ENCODE measurements around the gene CNTROB. TPM values are rescaled to one million over a fixed set of nuclear protein-coding genes. Genes with fewer than 3 reads are reported as not detected.

Gene CNTROB
- total RNA-seq, 1 experiment from 2014 or later: 27.5 TPM

- peak within 1 kb of the TSS; percentile 66 for H2AFZ ChIP-seq (ENCODE audit: low read length)
- peaks cover 11% of the 10 kb centered on the region for H3F3A ChIP-seq (ENCODE audit: low read length, unreplicated experiment)
- H3K79me2 ChIP-seq (ENCODE audit: low read length): peaks cover 39% of the 10 kb centered on the region
- no peak for TF ChIP-seq EZH2 (IDR thresholded peaks at IDR 0.05; ENCODE audit: low read length, unreplicated experiment)
- TF ChIP-seq EZH2phosphoT487 (IDR thresholded peaks at IDR 0.05; ENCODE audit: borderline replicate concordance, low read length): no peak
- TF ChIP-seq, protein P1, sequence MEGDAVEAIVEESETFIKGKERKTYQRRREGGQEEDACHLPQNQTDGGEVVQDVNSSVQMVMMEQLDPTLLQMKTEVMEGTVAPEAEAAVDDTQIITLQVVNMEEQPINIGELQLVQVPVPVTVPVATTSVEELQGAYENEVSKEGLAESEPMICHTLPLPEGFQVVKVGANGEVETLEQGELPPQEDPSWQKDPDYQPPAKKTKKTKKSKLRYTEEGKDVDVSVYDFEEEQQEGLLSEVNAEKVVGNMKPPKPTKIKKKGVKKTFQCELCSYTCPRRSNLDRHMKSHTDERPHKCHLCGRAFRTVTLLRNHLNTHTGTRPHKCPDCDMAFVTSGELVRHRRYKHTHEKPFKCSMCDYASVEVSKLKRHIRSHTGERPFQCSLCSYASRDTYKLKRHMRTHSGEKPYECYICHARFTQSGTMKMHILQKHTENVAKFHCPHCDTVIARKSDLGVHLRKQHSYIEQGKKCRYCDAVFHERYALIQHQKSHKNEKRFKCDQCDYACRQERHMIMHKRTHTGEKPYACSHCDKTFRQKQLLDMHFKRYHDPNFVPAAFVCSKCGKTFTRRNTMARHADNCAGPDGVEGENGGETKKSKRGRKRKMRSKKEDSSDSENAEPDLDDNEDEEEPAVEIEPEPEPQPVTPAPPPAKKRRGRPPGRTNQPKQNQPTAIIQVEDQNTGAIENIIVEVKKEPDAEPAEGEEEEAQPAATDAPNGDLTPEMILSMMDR (conservative IDR thresholded peaks at IDR 0.05; ENCODE audit: low read depth, low read length): no peak
- no peaks in the 10 kb centered on the region for H3K9me3 ChIP-seq (ENCODE audit: low read length)
- ChIA-PET POLR2A (ENCODE audit: unreplicated experiment) (no interaction called here), CTCF (no interaction called here)
- H4K20me1 ChIP-seq (ENCODE audit: low read length): no peaks in the 10 kb centered on the region
- H3K9ac ChIP-seq (ENCODE audit: low read length): peak within 1 kb of the TSS; percentile 87
- H3K27me3 ChIP-seq (ENCODE audit: low read length): no peaks in the 10 kb centered on the region
- peak within 1 kb of the TSS; percentile 95 for H3K4me2 ChIP-seq (ENCODE audit: low read length)
- peak within 1 kb of the TSS; percentile 94 for H3K4me3 ChIP-seq (ENCODE audit: low read length)
- peaks cover 28% of the 10 kb centered on the region for H3K4me1 ChIP-seq (ENCODE audit: insufficient read depth, low read length)
- peak within 1 kb of the TSS; percentile 96 for H3K27ac ChIP-seq (ENCODE audit: low read length)
- intact Hi-C loops (cut with micrococcal nuclease): no loop called here
- BruUV-seq (replicated peaks): no TSS peak
- no peaks in the 10 kb centered on the region for H3K9me2 ChIP-seq (replicated peaks; ENCODE audit: low read length)
- peaks cover 10% of the 10 kb centered on the region; the same call in 1 of the 2 replicates for H3K36me3 ChIP-seq (ENCODE audit: low read depth, low read length)
- DNase-seq: peak; percentile 71
- peak; percentile 33 for ATAC-seq
Observed at GRCh38 chr17:7888184-7888920, 43.7 kb upstream of the CNTROB start, which contains the start of gene CHD3. CHD3 (plus strand) TSS chr17:7888789; CDS start chr17:7889001, 212 bp downstream.

DNA sequence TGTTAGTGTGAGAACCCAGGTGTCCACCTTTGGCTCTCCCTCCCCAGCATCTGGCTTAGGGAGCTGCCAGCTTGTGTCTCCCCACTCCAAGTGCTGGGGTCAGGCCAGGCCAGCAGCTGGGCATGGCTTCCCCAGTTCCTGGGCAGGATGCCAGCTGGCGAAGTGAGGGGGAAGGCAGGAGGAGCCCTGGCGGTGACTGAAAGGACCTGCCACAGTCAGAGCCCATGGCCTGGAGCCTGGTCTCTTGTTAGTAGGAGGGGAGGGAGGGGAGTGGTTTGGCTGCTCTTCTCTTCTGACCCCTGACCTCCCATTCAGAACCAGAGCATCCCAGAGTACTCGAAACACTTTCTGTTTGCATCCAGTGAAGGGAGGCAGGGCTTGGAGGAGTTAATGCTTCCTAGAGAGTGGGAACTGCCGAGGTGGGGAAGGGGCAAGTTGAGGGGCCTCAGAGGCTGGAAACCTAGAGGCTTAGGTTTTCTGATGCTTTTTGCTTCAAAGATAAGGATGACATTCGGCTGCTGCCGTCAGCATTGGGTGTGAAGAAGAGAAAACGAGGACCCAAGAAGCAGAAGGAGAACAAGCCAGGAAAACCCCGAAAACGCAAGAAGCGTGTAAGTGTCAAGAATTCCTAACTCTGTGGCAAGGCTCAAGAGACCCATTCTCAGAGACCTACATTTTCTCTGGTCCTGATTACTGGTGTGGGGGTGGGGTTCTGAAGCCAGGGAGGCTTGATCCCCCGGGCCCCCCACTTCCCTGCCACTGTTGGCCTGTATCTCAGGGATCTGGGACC, 42.6 kb upstream of the CNTROB start:
- ATAC-seq (peak; percentile 9; the same call in 1 of the 2 replicates), DNase-seq (peak; percentile 84)
- Histone ChIP-seq H3K36me3 (ENCODE audit: low read depth, low read length) (peaks cover 10% of the 10 kb centered on the region; the same call in 1 of the 2 replicates), H3K79me2 (ENCODE audit: low read length) (peaks cover 39% of the 10 kb centered on the region), H3K27ac (ENCODE audit: low read length) (peak overlapping the region; percentile 96), H3K9me2 (replicated peaks; ENCODE audit: low read length) (no peaks in the 10 kb centered on the region), H3F3A (ENCODE audit: low read length, unreplicated experiment) (peaks cover 11% of the 10 kb centered on the region), H3K9me3 (ENCODE audit: low read length) (no peaks in the 10 kb centered on the region), H4K20me1 (ENCODE audit: low read length) (no peaks in the 10 kb centered on the region), H3K4me2 (ENCODE audit: low read length) (peak overlapping the region; percentile 95), H2AFZ (ENCODE audit: low read length) (no peak overlapping the region), H3K27me3 (ENCODE audit: low read length) (no peaks in the 10 kb centered on the region), H3K4me3 (ENCODE audit: low read length) (peak overlapping the region; percentile 94; the same call in 1 of the 2 replicates), H3K4me1 (ENCODE audit: insufficient read depth, low read length) (peaks cover 21% of the 10 kb centered on the region), H3K9ac (ENCODE audit: low read length) (peak overlapping the region; percentile 87)
- ChIA-PET POLR2A (ENCODE audit: unreplicated experiment) (no interaction called here), CTCF (no interaction called here)
- BruUV-seq (replicated peaks): no TSS peak
- TF ChIP-seq, protein P1 (conservative IDR thresholded peaks at IDR 0.05; ENCODE audit: low read depth, low read length): no peak; the same call in 1 of the 2 replicates
- TF ChIP-seq EZH2phosphoT487 (IDR thresholded peaks at IDR 0.05; ENCODE audit: borderline replicate concordance, low read length): no peak
- TF ChIP-seq EZH2 (IDR thresholded peaks at IDR 0.05; ENCODE audit: low read length, unreplicated experiment): no peak
- intact Hi-C loops (cut with micrococcal nuclease): no loop called here

All from PC-3 (cell line).